Measurements from ENCODE around the gene NR2C2. TPM values are rescaled to one million over a fixed set of nuclear protein-coding genes. Genes with fewer than 3 reads are reported as not detected.
"Not testable (repeated sequence)": the region's sequence is repeated elsewhere in the genome, so short reads cannot be mapped to it uniquely, and the experiment has no call there.

The NR2C2 gene
- total RNA-seq, 1 experiment from 2014 or later = 14.7 TPM

- no peaks in the 10 kb centered on the region for H3K27me3 ChIP-seq (ENCODE audit: control insufficient read depth, insufficient read depth, low read length)
- DNase-seq = no peak
- H3K36me3 ChIP-seq (replicated peaks; ENCODE audit: control insufficient read depth, insufficient read depth, low read length) = peaks cover 5% of the 10 kb centered on the region
Measured at GRCh38 chr3:14962762-14963161, 15.4 kb downstream of the NR2C2 start.

GRCh38 chr3:14967285-14967684 lies 19.9 kb downstream of the NR2C2 start:
- Histone ChIP-seq H3K27me3 (ENCODE audit: control insufficient read depth, insufficient read depth, low read length) (no peaks in the 10 kb centered on the region), H3K36me3 (replicated peaks; ENCODE audit: control insufficient read depth, insufficient read depth, low read length) (peaks cover 3% of the 10 kb centered on the region; the same call in 1 of the 2 replicates), H3K4me3 (ENCODE audit: insufficient read depth, low read depth, low read length) (no peak overlapping the region)
- DNase-seq = no peak

More at GRCh38 chr3:14962762-14963161, 15.4 kb downstream of the NR2C2 start:
- H3K4me3 ChIP-seq (ENCODE audit: insufficient read depth, low read depth, low read length) = no peak overlapping the region

DNA sequence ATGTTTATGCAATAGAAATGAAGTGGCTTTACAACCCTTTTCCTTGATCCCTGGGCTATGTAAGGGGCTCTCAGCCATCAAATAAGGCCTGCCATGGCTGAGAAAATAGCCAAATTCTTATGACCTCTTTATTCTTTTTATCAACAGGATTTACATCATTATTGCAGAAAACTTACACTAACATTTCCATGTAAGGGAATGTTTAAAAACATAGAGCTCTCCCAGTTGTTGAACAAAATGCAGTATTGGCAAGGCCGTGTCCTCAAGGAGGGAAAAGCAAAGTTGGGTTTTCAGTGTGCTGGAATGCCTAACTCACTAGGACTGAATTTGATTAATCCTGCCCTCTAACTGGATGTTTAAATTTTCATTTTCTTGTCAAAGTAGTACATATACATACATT lies 22.3 kb downstream of the NR2C2 start:
- peaks cover 7% of the 10 kb centered on the region for H3K36me3 ChIP-seq (replicated peaks; ENCODE audit: control insufficient read depth, insufficient read depth, low read length)
- H3K27me3 ChIP-seq (ENCODE audit: control insufficient read depth, insufficient read depth, low read length) = no peaks in the 10 kb centered on the region
- no peak for DNase-seq
- H3K4me3 ChIP-seq (ENCODE audit: insufficient read depth, low read depth, low read length) = no peak overlapping the region

DNA sequence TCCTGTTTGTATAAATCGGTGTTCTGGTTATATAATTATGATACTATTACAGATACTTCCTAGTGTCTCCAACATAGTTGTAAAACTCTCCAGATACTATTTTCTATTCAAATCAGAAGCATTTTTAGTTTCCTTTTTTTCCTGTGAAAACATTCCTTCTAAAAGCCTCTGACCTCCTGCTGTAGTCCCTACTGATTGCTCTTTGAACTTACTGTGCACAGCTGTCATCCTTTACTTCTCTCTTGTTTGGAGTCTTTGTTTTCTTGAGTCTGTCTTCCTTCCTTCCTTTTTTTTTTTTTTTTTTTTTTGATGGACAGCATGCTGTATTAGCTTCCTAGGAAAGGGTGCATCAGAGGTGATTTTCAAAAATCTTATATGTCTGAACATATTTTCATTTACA lies 28.9 kb downstream of the NR2C2 start:
- no peaks in the 10 kb centered on the region for H3K27me3 ChIP-seq (ENCODE audit: control insufficient read depth, insufficient read depth, low read length)
- peaks cover 4% of the 10 kb centered on the region for H3K36me3 ChIP-seq (replicated peaks; ENCODE audit: control insufficient read depth, insufficient read depth, low read length)
- no peak overlapping the region for H3K4me3 ChIP-seq (ENCODE audit: insufficient read depth, low read depth, low read length)
- DNase-seq = no peak

DNA sequence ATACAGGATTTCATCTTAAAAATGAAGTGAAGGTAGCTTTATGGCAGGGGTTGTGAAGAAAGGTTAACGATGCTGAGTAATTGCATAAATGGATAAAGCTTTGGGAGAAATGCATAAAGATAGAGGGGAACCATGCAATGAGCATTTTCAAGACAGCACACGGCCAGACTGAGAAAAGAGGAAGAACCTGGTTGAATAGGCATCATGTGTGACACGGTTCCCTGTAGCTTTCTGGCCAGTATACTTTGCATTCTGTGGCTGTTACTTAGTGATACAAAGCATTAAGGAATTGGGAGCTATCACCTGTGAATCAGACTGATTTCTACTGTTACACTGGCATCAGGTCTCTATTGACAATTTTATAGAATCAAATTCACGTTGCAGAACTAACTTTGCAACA lies 33.3 kb downstream of the NR2C2 start:
- no peaks in the 10 kb centered on the region; the same call in 1 of the 2 replicates for H3K36me3 ChIP-seq (replicated peaks; ENCODE audit: control insufficient read depth, insufficient read depth, low read length)
- no peak overlapping the region for H3K4me3 ChIP-seq (ENCODE audit: insufficient read depth, low read depth, low read length)
- DNase-seq = no peak
- H3K27me3 ChIP-seq (ENCODE audit: control insufficient read depth, insufficient read depth, low read length) = no peaks in the 10 kb centered on the region

DNA sequence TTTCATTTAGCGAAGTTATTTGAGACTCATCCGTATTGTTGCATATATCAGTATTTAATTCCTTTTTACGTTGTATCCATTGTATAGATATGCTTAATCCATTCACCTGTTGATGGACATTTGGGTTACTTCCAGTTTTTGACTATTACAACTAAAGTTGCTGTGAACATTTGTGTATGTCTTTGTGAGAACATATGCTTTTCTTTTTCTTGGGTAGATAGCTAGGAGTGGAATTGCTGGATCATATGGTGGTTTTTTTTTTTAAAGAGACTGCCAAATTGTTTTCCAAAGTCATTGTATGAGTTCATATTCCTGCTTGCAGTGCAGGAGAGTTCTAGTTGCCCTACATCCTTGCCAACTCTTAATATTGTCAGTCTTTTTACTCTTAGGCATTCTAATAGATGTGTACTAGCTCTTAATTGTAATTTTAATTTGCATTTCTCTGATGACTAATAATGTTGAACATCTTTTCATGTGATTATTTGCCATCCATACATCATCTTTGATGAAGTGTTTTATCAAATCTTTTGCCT lies 37.3 kb downstream of the NR2C2 start:
- H3K36me3 ChIP-seq (replicated peaks; ENCODE audit: control insufficient read depth, insufficient read depth, low read length) = no peaks in the 10 kb centered on the region; the same call in 1 of the 2 replicates
- H3K4me3 ChIP-seq (ENCODE audit: insufficient read depth, low read depth, low read length) = no peak overlapping the region
- DNase-seq = no peak
- no peaks in the 10 kb centered on the region for H3K27me3 ChIP-seq (ENCODE audit: control insufficient read depth, insufficient read depth, low read length)

DNA sequence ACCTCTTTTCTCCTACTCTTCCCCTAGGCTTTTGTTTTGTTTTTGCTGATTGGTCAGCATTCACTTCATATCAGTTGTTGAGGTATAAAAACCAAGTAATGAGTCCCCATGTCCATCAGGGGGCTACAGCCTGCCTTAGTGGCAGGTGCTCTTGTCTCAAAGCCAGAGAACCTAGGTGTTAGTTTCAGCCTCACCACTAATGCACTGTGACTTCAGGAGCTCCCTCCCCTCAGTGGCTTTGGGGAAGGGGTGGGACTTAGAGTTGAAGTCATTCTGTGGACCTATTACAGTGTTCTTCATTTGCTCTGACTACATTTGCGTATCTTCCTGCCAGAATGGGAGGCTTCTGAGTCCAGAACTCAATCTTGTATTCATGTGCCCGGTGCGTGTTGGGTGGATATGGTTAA lies 41.6 kb downstream of the NR2C2 start:
- Histone ChIP-seq H3K27me3 (ENCODE audit: control insufficient read depth, insufficient read depth, low read length) (no peaks in the 10 kb centered on the region; the same call in 1 of the 2 replicates), H3K4me3 (ENCODE audit: insufficient read depth, low read depth, low read length) (no peak overlapping the region), H3K36me3 (replicated peaks; ENCODE audit: control insufficient read depth, insufficient read depth, low read length) (no peaks in the 10 kb centered on the region)
- peak; percentile 52 for DNase-seq

DNA sequence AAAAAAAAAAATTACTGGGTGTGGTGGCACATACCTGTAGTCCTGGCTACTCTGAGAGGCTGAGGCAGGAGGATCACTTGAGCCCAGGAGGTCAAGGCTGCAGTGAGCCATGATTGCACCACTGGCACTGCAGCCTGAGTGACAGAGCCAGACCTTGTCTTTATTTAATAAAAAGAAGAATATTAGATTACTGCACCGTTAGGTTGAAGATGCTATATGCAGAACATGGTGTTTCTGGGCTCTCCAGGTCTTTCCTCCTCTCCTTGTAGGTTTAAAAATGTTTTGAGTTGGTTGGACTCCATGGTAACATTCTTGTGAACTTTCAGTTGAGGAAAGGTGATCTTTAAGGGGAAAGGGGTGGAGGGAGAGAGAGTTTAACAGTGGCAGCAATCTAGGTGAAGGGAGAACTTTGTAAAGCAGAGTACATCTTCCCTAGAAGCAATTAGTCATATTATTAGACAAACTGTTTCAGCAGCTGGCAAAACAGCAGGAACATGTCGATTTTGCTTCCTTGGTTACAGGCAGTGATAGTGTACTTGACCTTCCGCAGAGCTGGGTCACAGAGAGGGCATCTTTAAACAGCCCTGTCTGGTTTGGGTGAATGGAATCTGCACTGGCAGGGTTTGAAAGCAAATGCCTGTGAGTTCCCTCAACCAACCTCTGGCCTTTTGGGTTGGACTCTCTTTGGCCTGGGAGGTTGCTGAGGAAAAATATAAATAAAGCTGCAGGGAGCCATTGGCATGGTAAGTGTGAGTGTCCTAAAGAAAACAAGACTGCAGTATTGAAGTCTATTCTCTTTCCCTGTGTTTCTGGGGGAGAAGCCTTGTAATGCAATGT lies 42.8 kb downstream of the NR2C2 start:
- no peaks in the 10 kb centered on the region for H3K36me3 ChIP-seq (replicated peaks; ENCODE audit: control insufficient read depth, insufficient read depth, low read length)
- peak; percentile 43 for DNase-seq
- H3K4me3 ChIP-seq (ENCODE audit: insufficient read depth, low read depth, low read length) = no peak overlapping the region
- no peaks in the 10 kb centered on the region; the same call in 1 of the 2 replicates for H3K27me3 ChIP-seq (ENCODE audit: control insufficient read depth, insufficient read depth, low read length)

DNA sequence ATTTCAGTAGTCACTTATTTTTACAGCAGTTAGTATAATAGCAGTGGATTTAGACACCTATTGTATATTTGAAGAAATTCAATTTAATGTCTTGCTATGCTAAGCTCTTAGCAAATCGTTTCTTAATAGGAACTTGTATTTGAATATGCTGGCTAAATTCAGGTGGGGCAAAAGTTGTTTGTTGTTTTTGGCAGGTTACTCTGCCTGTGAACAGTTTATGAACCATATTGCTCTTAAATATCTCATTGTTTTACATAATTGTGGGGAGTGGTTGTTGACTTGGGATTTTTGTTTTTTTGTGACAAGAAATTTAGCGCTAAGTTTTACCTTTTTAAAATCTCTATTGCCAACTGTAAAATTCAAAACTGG lies 43.4 kb downstream of the NR2C2 start:
- DNase-seq = no peak
- Histone ChIP-seq H3K27me3 (ENCODE audit: control insufficient read depth, insufficient read depth, low read length) (no peaks in the 10 kb centered on the region; the same call in 1 of the 2 replicates), H3K4me3 (ENCODE audit: insufficient read depth, low read depth, low read length) (no peak overlapping the region), H3K36me3 (replicated peaks; ENCODE audit: control insufficient read depth, insufficient read depth, low read length) (no peaks in the 10 kb centered on the region)

DNA sequence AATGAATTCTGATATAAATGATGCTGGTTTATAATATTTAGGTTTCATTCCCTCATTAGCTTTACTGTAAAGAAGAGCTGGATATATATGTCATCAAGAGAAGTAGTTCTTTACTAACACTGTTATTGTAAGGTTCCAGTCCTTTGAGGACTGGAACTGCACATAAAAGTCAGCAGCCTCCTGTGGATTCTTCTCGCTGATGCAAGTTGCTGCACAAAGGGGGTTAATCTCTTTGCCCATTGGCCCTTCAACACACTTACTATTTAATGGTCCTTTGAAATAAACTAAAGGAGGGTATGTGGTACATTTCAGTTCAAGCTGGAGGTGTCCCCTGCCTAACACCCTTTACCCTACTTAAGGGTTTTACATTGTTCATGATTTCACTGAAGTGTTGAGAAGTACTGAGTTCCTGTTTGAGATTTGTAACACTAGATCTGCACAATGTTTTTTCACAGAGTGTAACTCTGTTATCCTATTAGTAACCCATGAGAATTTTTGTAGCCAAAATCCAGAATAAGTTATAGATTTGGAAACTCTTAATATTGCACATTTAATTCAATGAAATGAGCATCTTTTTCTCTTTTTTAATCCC lies 43.9 kb downstream of the NR2C2 start:
- no peaks in the 10 kb centered on the region; the same call in 1 of the 2 replicates for H3K27me3 ChIP-seq (ENCODE audit: control insufficient read depth, insufficient read depth, low read length)
- H3K4me3 ChIP-seq (ENCODE audit: insufficient read depth, low read depth, low read length) = no peak overlapping the region
- DNase-seq = peak; percentile 6
- H3K36me3 ChIP-seq (replicated peaks; ENCODE audit: control insufficient read depth, insufficient read depth, low read length) = no peaks in the 10 kb centered on the region

DNA sequence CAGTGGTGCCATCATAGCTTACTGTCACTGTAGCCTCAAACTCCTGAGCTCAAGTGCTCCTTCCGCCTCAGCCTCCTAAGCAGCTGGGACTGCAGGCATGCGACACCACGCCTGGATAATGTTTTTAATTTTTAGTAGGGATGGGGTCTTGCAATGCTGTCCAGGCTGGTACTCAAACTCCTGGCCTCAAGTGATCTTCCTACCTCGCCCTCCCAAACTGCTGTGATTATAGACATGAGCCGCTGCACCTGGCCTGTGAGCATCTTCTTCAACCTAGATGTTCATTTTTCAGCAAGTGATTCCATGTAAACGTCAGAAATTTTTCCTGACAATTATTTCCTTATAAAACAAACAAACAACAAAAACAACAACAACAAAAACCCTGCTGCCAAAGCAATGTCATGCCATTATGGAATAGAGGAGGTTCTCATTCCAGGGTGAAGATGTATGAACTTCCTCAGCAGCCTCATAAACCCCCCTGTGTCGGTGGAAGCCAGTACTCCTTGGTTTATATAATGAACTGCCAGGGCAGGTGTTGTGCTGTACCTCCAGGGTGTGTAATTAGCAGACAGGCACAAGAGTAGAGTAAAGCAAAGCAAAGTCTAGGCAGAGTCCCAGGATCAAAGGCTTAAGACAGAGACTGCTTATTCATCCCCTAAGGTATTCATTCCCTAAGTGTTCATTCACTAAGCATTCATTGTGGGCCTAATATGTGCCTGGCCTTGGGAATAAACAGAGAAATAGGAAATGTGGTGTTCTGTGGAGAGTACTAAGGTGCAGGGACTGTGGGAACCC lies 44.6 kb downstream of the NR2C2 start:
- H3K36me3 ChIP-seq (replicated peaks; ENCODE audit: control insufficient read depth, insufficient read depth, low read length) = no peaks in the 10 kb centered on the region
- DNase-seq = no peak

GRCh38 chr3:14997941-14998340 lies 50.6 kb downstream of the NR2C2 start:
- DNase-seq = no peak
- no peak overlapping the region for H3K4me3 ChIP-seq (ENCODE audit: insufficient read depth, low read depth, low read length)
- no peaks in the 10 kb centered on the region; the same call in 1 of the 2 replicates for H3K36me3 ChIP-seq (replicated peaks; ENCODE audit: control insufficient read depth, insufficient read depth, low read length)
- H3K27me3 ChIP-seq (ENCODE audit: control insufficient read depth, insufficient read depth, low read length) = no peaks in the 10 kb centered on the region

More for the DNA sequence above, 44.6 kb downstream of the NR2C2 start:
- H3K27me3 ChIP-seq (ENCODE audit: control insufficient read depth, insufficient read depth, low read length) = no peaks in the 10 kb centered on the region; the same call in 1 of the 2 replicates
- no peak overlapping the region for H3K4me3 ChIP-seq (ENCODE audit: insufficient read depth, low read depth, low read length)

DNA sequence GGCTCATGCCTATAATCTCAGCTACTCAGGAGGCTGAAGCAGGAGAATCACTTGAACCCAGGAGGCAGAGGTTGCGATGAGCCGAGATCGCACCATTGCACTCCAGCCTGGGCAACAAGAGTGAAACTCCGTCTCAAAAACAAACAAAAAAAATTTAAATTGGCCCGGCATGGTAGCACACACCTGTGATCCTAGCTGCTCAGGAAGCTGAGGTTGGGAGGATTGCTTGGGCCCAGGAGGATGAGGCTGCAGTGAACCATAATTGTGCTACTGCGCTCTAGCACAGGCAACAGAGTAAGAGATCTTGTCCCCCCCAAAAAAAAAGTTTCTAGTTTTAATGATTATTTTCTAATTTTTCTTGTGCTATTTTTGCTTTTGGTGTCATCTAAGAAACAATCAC lies 51.8 kb downstream of the NR2C2 start:
- not testable (repeated sequence) for H3K27me3 ChIP-seq (ENCODE audit: control insufficient read depth, insufficient read depth, low read length); DNase-seq; H3K36me3 ChIP-seq (replicated peaks; ENCODE audit: control insufficient read depth, insufficient read depth, low read length); H3K4me3 ChIP-seq (ENCODE audit: insufficient read depth, low read depth, low read length)

DNA sequence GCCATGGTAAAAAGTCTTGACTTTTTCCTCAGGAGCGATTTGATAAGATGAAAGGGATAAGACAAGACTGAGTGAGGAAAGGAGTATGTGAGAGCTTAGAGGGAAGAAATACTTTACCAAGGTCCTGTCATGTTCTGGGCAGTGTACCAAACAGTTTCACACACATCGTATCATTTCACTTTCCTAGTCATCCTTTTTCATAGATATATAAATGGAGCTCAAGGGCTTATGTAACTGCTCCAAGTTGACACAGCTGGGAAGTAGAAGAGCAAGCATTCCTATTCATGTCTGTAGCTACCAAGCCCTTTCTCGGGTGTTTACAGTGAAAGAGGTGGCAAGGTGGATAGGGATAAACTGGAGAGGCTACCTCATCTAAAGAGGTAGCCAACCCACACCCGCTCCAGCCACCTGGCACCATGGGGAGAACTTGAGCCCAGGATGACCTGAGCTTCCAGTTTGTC lies 60.3 kb downstream of the NR2C2 start:
- Histone ChIP-seq H3K27me3 (ENCODE audit: control insufficient read depth, insufficient read depth, low read length) (no peaks in the 10 kb centered on the region), H3K36me3 (replicated peaks; ENCODE audit: control insufficient read depth, insufficient read depth, low read length) (peaks cover 5% of the 10 kb centered on the region), H3K4me3 (ENCODE audit: insufficient read depth, low read depth, low read length) (no peak overlapping the region)
- DNase-seq = no peak
